Ishikawa (cell line): ENCODE measurements around the gene SPTBN5.

ENCODE experiments used
- CEBPB ChIP-seq: IDR thresholded peaks from 2 replicates; pipeline ENCODE4 v1.6.1; 2012
- CREB1 ChIP-seq: IDR thresholded peaks from 2 replicates; pipeline ENCODE4 v1.6.1; 2012; ENCODE audit warnings: low read depth
- EGR1 ChIP-seq: IDR thresholded peaks from 2 replicates; pipeline ENCODE4 v1.6.1; 2012
- EP300 ChIP-seq: IDR thresholded peaks from 2 replicates; pipeline ENCODE4 v1.6.1; 2012; ENCODE audit warnings: borderline replicate concordance
- FOXM1 ChIP-seq: IDR thresholded peaks from 2 replicates; pipeline ENCODE4 v1.6.1; 2012; ENCODE audit warnings: low read depth, borderline replicate concordance
- MAX ChIP-seq: IDR thresholded peaks from 2 replicates; pipeline ENCODE4 v1.6.1; 2012
- NFIC ChIP-seq: IDR thresholded peaks from 2 replicates; pipeline ENCODE4 v1.6.1; 2012
- RAD21 ChIP-seq: IDR thresholded peaks from 2 replicates; pipeline ENCODE4 v1.6.1; 2012; ENCODE audit warnings: low read depth
- REST ChIP-seq: IDR thresholded peaks from 2 replicates; pipeline ENCODE4 v1.6.1; 2012; ENCODE audit warnings: low read depth, mild to moderate bottlenecking
- TAF1 ChIP-seq: IDR thresholded peaks from 2 replicates; pipeline ENCODE4 v1.6.1; 2012; ENCODE audit warnings: low read depth, mild to moderate bottlenecking
- TCF12 ChIP-seq: IDR thresholded peaks from 2 replicates; pipeline ENCODE4 v1.6.1; 2012; ENCODE audit warnings: low read depth
- TEAD4 ChIP-seq: IDR thresholded peaks from 2 replicates; pipeline ENCODE4 v1.6.1; 2012
- YY1 ChIP-seq: IDR thresholded peaks from 2 replicates; pipeline ENCODE4 v1.6.1; 2012; ENCODE audit warnings: low read depth
- ZBTB7A ChIP-seq: IDR thresholded peaks from 2 replicates; pipeline ENCODE4 v1.6.1; 2012; ENCODE audit warnings: low read depth
- TF ChIP-seq, protein P1 (sequence below): IDR thresholded peaks from 2 replicates; pipeline ENCODE4 v1.6.1; 2012

SPTBN5 gene

DNA sequence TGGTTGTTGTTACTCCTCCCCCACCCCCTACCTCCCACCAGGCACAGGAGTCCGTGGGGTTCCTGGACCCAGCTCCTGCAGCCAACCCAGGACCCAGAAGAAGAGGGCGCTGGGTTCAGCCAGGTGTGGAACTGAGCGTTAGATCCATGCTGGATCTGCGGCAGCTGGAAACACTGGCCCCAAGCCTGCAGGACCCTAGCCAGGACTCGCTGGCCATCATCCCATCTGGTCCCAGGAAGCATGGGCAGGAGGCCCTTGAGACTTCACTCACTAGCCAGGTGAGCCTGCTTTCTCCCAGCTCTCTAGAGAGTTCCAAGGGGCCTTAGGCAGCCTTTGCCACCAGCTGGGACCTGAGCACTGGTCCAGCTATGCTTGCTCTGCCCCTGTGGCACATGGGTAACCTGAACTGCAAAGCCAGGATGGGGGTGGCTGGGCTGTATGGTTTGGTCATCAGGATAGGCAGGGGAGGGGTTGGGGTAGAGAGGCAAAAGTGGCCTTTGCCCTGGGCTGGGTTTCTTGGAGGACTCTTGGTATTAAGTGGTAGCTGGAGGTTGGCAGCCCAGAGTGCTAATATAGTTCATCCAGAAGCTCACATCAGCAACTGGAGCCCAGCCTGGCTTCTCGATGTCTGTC, 72.9 kb downstream of the SPTBN5 start:
- no peak for TF ChIP-seq MAX
- TF ChIP-seq EGR1 = no peak
- no peak for TF ChIP-seq YY1
- TF ChIP-seq RAD21 = no peak
- TF ChIP-seq EP300 = no peak
- TF ChIP-seq, protein P1, sequence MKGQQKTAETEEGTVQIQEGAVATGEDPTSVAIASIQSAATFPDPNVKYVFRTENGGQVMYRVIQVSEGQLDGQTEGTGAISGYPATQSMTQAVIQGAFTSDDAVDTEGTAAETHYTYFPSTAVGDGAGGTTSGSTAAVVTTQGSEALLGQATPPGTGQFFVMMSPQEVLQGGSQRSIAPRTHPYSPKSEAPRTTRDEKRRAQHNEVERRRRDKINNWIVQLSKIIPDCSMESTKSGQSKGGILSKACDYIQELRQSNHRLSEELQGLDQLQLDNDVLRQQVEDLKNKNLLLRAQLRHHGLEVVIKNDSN = no peak

DNA sequence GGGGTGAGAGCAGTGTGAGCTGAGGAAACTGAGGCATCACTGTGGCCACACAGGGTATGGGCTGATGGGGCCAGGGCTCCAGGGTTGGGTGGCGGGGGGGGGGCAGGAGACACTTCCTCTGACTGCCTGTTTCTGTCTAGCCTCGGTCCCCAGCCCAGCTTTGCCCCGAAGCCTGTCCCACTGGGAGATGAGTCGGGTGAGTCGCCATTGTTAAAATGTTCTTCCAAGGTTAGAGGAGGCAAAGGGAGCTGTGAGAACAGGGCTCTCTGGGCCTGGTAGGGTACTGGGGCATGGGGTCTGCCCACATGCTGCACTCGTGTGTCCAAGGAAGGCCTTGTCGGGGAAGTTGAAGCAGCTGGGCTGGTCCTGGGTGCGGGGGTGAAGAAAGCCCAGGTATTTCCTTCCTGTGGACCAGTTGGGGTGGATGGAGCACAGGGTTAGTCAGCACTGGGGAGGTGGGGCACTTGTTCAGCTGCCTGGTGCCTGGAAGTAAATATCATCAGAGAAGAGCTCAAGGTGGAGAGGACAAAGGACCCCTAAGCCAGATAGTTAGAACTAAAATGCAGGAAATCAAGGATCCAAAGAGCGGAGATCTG, 74.3 kb downstream of the SPTBN5 start:
- no peak for TF ChIP-seq TAF1

GRCh38 chr15:41817781-41818180, 76.1 kb downstream of the SPTBN5 start:
- TF ChIP-seq NFIC (no peak), TCF12 (no peak), CEBPB (no peak)

DNA sequence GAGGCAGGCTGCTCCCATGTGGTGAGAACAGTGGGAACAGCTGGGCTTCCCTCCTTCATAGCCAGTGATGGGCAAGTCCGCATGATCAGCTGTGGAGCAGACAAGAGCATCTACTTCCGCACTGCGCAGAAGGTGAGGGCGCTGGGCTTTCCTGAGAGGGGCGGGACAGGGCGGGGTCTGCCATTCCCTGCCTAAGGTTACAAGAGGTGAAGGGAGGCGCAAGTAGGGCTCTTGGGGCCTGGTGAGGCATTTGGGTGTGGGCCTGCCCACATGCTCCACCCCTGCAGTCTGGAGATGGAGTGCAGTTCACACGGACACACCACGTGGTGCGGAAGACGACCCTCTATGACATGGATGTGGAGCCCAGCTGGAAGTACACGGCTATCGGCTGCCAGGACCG, 76.5 kb downstream of the SPTBN5 start:
- TF ChIP-seq REST = no peak
- TF ChIP-seq, protein P1 = no peak
- no peak for TF ChIP-seq TAF1
- TF ChIP-seq FOXM1 = no peak
- no peak for TF ChIP-seq YY1
- no peak for TF ChIP-seq ZBTB7A
- no peak for TF ChIP-seq EGR1
- TF ChIP-seq RAD21 = no peak
- no peak for TF ChIP-seq MAX
- TF ChIP-seq CREB1 = no peak
- TF ChIP-seq NFIC = no peak
- TF ChIP-seq TEAD4 = no peak
- no peak for TF ChIP-seq CEBPB
- TF ChIP-seq TCF12 = no peak
- no peak for TF ChIP-seq EP300

GRCh38 chr15:41816788-41817187, 77.1 kb downstream of the SPTBN5 start:
- TF ChIP-seq TCF12 = no peak
- TF ChIP-seq EGR1 = no peak
- TF ChIP-seq CEBPB = no peak
- no peak for TF ChIP-seq CREB1
- TF ChIP-seq REST = no peak
- TF ChIP-seq MAX = no peak
- no peak for TF ChIP-seq EP300
- no peak for TF ChIP-seq ZBTB7A

DNA sequence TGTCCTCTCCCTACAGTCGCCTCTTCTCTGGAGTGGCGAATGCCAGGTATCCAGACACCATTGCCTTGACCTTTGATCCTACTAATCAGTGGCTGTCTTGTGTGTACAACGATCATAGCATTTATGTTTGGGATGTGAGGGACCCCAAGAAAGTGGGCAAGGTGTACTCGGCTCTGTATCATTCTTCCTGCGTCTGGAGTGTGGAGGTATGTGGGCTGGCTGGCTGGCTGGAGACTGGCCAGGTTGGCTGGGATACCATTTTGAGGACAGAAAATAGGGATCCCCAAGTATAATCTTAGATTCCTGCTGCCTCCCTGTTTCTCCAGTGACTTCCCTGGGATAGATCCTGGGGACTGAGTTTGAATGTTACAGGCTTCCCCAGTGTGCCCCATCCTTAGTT, 79.3 kb downstream of the SPTBN5 start:
- no peak for TF ChIP-seq FOXM1
- no peak for TF ChIP-seq YY1
- no peak for TF ChIP-seq TEAD4
- TF ChIP-seq EP300 = no peak
- no peak for TF ChIP-seq MAX
- no peak for TF ChIP-seq RAD21
- TF ChIP-seq TAF1 = no peak
- TF ChIP-seq CEBPB = no peak
- TF ChIP-seq ZBTB7A = no peak
- no peak for TF ChIP-seq TCF12
- no peak for TF ChIP-seq EGR1
- TF ChIP-seq REST = no peak
- no peak for TF ChIP-seq NFIC
- no peak for TF ChIP-seq CREB1
